WERI-Rb-1 (cell line): ENCODE data around the gene RAB10.
"Not testable (repeated sequence)": the region's sequence is repeated elsewhere in the genome, so short reads cannot be mapped to it uniquely, and the experiment has no call there.

ENCODE experiments used
- DNase-seq: peaks from one replicate; pipeline ENCODE4 v3.0.0-alpha.2; 2020
- H3K27ac ChIP-seq: fragments of 250-450 bp; sonication (Bioruptor Pico); 2 replicates; pipeline ENCODE4 v1.5.1; 2020; ENCODE audit warnings: mild to moderate bottlenecking, moderate library complexity
- H3K27me3 ChIP-seq: fragments of 250-450 bp; sonication (Bioruptor Pico); 2 replicates; pipeline ENCODE4 v1.5.1; 2021; ENCODE audit warnings: mild to moderate bottlenecking, low read depth, moderate library complexity; ENCODE audit not compliant: insufficient read depth, severe bottlenecking
- H3K36me3 ChIP-seq: fragments of 250-450 bp; sonication (Bioruptor Pico); 2 replicates; pipeline ENCODE4 v1.5.1; 2020; ENCODE audit warnings: mild to moderate bottlenecking, moderate library complexity
- H3K4me3 ChIP-seq: 2 replicates; pipeline ENCODE4 v1.5.1; 2011; ENCODE audit warnings: low read depth, mild to moderate bottlenecking, control low read depth, low read length
- H3K9me3 ChIP-seq: fragments of 250-450 bp; sonication (Bioruptor Pico); 2 replicates; pipeline ENCODE4 v1.5.1; 2021; ENCODE audit warnings: mild to moderate bottlenecking, moderate library complexity; ENCODE audit not compliant: severe bottlenecking
- CTCF ChIP-seq: IDR thresholded peaks from 2 replicates; pipeline ENCODE4 v1.5.1; 2011; ENCODE audit warnings: low read depth, mild to moderate bottlenecking, control low read depth, inconsistent platforms, low read length

RAB10 gene

GRCh38 chr2:26074676-26075075, 40.8 kb downstream of the RAB10 start:
- no peak for TF ChIP-seq CTCF
- Histone ChIP-seq H3K27ac (no peak overlapping the region), H3K9me3 (no peaks in the 10 kb centered on the region), H3K36me3 (no peaks in the 10 kb centered on the region; the same call in 1 of the 2 replicates), H3K27me3 (no peaks in the 10 kb centered on the region), H3K4me3 (no peak overlapping the region)
- no peak for DNase-seq

- no peak overlapping the region for H3K27ac ChIP-seq
- no peak for DNase-seq
- TF ChIP-seq CTCF = no peak
- H3K4me3 ChIP-seq = no peak overlapping the region
- H3K27me3 ChIP-seq = no peaks in the 10 kb centered on the region
- H3K9me3 ChIP-seq = no peaks in the 10 kb centered on the region
- H3K36me3 ChIP-seq = no peaks in the 10 kb centered on the region; the same call in 1 of the 2 replicates
These were observed 41.3 kb downstream of the RAB10 start for GRCh38 chr2:26075173-26075572.

- H3K9me3 ChIP-seq = peaks cover 4% of the 10 kb centered on the region
- no peak overlapping the region for H3K4me3 ChIP-seq
- no peaks in the 10 kb centered on the region; the same call in 1 of the 2 replicates for H3K36me3 ChIP-seq
- no peaks in the 10 kb centered on the region for H3K27me3 ChIP-seq
- H3K27ac ChIP-seq = no peak overlapping the region
- TF ChIP-seq CTCF = no peak
- DNase-seq = no peak
These were observed 42.2 kb downstream of the RAB10 start for GRCh38 chr2:26076001-26076587.

GRCh38 chr2:26077291-26077690, 43.4 kb downstream of the RAB10 start:
- H3K27ac ChIP-seq = no peak overlapping the region
- peaks cover 4% of the 10 kb centered on the region; the same call in 1 of the 2 replicates for H3K36me3 ChIP-seq
- no peak for TF ChIP-seq CTCF

GRCh38 chr2:26078939-26079338, 45.1 kb downstream of the RAB10 start:
- no peaks in the 10 kb centered on the region for H3K27me3 ChIP-seq
- H3K4me3 ChIP-seq = no peak overlapping the region
- H3K36me3 ChIP-seq = peaks cover 8% of the 10 kb centered on the region
- no peak for TF ChIP-seq CTCF
- no peak overlapping the region for H3K27ac ChIP-seq
- no peak for DNase-seq
- H3K9me3 ChIP-seq = peaks cover 4% of the 10 kb centered on the region

More at GRCh38 chr2:26077291-26077690, 43.4 kb downstream of the RAB10 start:
- Histone ChIP-seq H3K9me3 (peaks cover 4% of the 10 kb centered on the region), H3K4me3 (no peak overlapping the region), H3K27me3 (no peaks in the 10 kb centered on the region)
- DNase-seq = no peak

GRCh38 chr2:26080356-26080755, 46.5 kb downstream of the RAB10 start:
- no peak for DNase-seq
- H3K27ac ChIP-seq = no peak overlapping the region
- no peak overlapping the region for H3K4me3 ChIP-seq
- H3K36me3 ChIP-seq = peaks cover 8% of the 10 kb centered on the region
- H3K27me3 ChIP-seq = no peaks in the 10 kb centered on the region
- no peak for TF ChIP-seq CTCF
- peaks cover 4% of the 10 kb centered on the region for H3K9me3 ChIP-seq

GRCh38 chr2:26080925-26081324, 47.0 kb downstream of the RAB10 start:
- DNase-seq, H3K4me3 ChIP-seq, H3K27me3 ChIP-seq, H3K9me3 ChIP-seq, H3K27ac ChIP-seq, H3K36me3 ChIP-seq: not testable (repeated sequence)
